Vagina (tissue), 2 donors: ENCODE data around the gene TRIM58. TPM values are rescaled to one million over a fixed set of nuclear protein-coding genes. Genes with fewer than 3 reads are reported as not detected.

ENCODE experiments used
- DNase-seq, 2 donors: peaks; one replicate each; pipeline ENCODE4 v3.0.0-alpha.2; 2017; ENCODE audit errors: extremely low spot score in 2 of 2
- H3K27ac ChIP-seq: fragments of 200-600 bp; sonication (generic); one replicate; pipeline ENCODE4 v1.5.1; 2019
- H3K27me3 ChIP-seq: fragments of 200-600 bp; sonication (generic); one replicate; pipeline ENCODE4 v1.5.1; 2019
- H3K36me3 ChIP-seq, 2 donors: fragments of 200-600 bp; sonication (generic); one replicate each; pipeline ENCODE4 v1.5.1; 2017 to 2019
- H3K4me1 ChIP-seq: fragments of 200-600 bp; sonication (generic); one replicate; pipeline ENCODE4 v1.5.1; 2019
- H3K4me3 ChIP-seq, 2 donors: fragments of 200-600 bp; sonication (generic); 1 replicate in 1 of 2; 2 replicates in 1 of 2; pipeline ENCODE4 v1.5.1; 2016 to 2019
- H3K9me3 ChIP-seq: fragments of 200-600 bp; sonication (generic); one replicate; pipeline ENCODE4 v1.5.1; 2019
- CTCF ChIP-seq, 3 experiments: fragments of 450-650 bp in 2 of 3; fragments of 200-600 bp in 1 of 3; sonication (generic) in 1 of 3; IDR thresholded peaks; one replicate each; pipeline ENCODE4 v1.5.1; 2017 to 2019; ENCODE audit warnings: antibody characterized with exemption in 3 of 3, mild to moderate bottlenecking in 2 of 3, moderate library complexity in 2 of 3
- POLR2A ChIP-seq, 2 donors: fragments of 450-650 bp; IDR thresholded peaks; one replicate each; pipeline ENCODE4 v1.6.1; 2017; ENCODE audit warnings: antibody characterized with exemption in 2 of 2, mild to moderate bottlenecking in 2 of 2, moderate library complexity in 2 of 2
- POLR2AphosphoS5 ChIP-seq, 2 donors: sonication (generic); formaldehyde crosslinking; IDR thresholded peaks; one replicate each; pipeline ENCODE4 v1.9.0; 2017; ENCODE audit warnings: antibody characterized with exemption in 2 of 2, mild to moderate bottlenecking in 2 of 2, low read depth in 1 of 2; ENCODE audit not compliant: insufficient read depth in 1 of 2
- intact Hi-C: fragments of 100-400 bp; cut with DNase I; formaldehyde crosslinking; loops from one replicate; pipeline ENCODE4 v1.15.1; 2023
- total RNA-seq: library from RNA; depleted of rRNA; stranded (reverse); fragments of >200 nt; gene quantifications from one replicate; pipeline ENCODE4 v1.2.3, GENCODE V29; 2016

The TRIM58 gene
- total RNA-seq, 1 donor from 2014 or later: 4.7 TPM

- intact Hi-C loops: no loop called here
- H3K36me3 ChIP-seq: no peaks in the 10 kb centered on the region
- H3K4me3 ChIP-seq: no peak overlapping the region
- H3K4me1 ChIP-seq: no peaks in the 10 kb centered on the region
- H3K9me3 ChIP-seq: no peaks in the 10 kb centered on the region
- no peak overlapping the region for H3K27ac ChIP-seq
- TF ChIP-seq POLR2AphosphoS5 (IDR thresholded peaks at IDR 0.05; ENCODE audit: insufficient read depth in 1 of 2, low read depth in 1 of 2) (no peak), POLR2A (IDR thresholded peaks at IDR 0.05) (no peak), CTCF (IDR thresholded peaks at IDR 0.05) (no peak)
- no peak for DNase-seq
- no peaks in the 10 kb centered on the region for H3K27me3 ChIP-seq
Measured at GRCh38 chr1:247843411-247843810, 13.6 kb upstream of the TRIM58 start.

DNA sequence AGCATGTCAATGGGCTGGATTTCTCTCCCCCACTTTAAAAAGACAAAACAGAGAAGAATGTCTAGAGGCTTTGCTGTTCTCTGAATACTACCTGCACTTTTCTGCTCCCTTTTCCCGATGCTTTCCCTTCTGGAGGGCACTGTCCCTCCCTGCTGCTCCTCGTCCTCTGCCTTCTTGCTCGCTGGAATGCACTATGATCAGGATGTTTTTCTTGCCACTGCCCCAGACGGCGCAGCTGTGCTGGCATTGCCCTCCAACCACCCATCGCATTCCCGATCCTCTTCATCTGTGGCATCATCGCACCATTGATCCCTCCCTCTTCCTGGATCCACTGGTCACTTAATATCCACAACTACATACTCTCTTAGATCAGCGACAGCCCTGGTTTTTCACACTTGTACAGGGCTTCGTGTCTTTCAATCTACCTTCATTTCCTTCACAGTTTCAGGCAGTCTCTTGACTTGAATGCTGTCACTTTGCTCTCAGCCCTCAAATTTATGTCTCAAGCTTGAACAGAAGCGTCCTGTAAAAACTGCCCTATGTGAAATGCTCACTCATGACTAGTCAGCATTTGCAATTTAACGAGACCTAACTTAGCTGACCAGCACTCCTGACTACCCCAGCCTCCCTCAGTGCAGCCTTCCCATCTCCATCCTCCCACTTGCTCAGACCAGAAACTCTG, 11.8 kb upstream of the TRIM58 start:
- no peaks in the 10 kb centered on the region for H3K4me1 ChIP-seq
- H3K4me3 ChIP-seq: no peak overlapping the region
- no peak overlapping the region for H3K27ac ChIP-seq
- no peaks in the 10 kb centered on the region for H3K27me3 ChIP-seq
- DNase-seq: no peak
- TF ChIP-seq CTCF (IDR thresholded peaks at IDR 0.05) (no peak), POLR2AphosphoS5 (IDR thresholded peaks at IDR 0.05; ENCODE audit: insufficient read depth in 1 of 2, low read depth in 1 of 2) (no peak), POLR2A (IDR thresholded peaks at IDR 0.05) (no peak)
- no peaks in the 10 kb centered on the region for H3K9me3 ChIP-seq
- intact Hi-C loops: no loop called here
- H3K36me3 ChIP-seq: no peaks in the 10 kb centered on the region

DNA sequence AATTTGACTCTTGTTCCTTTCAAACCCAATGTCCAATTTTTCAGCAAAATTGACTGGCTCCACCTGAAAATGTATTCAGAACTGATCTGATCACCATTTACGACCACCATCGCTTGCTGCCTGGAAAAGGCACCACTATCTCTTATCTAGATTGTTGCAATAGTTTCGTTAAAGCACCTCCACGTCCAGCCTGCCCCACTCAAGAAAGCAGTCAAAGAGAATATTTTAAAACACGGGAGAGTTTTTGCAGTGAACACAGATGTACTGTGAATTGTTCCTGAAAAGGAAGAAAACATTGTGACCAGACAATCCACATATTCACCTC, 11.3 kb upstream of the TRIM58 start:
- intact Hi-C loops: no loop called here
- no peak for TF ChIP-seq POLR2AphosphoS5 (IDR thresholded peaks at IDR 0.05; ENCODE audit: insufficient read depth in 1 of 2, low read depth in 1 of 2)
- TF ChIP-seq CTCF (IDR thresholded peaks at IDR 0.05): no peak
- no peak for TF ChIP-seq POLR2A (IDR thresholded peaks at IDR 0.05)
- DNase-seq: no peak
- Histone ChIP-seq H3K9me3 (no peaks in the 10 kb centered on the region), H3K4me1 (no peaks in the 10 kb centered on the region), H3K27me3 (no peaks in the 10 kb centered on the region), H3K36me3 (no peaks in the 10 kb centered on the region), H3K27ac (no peak overlapping the region), H3K4me3 (no peak overlapping the region)

GRCh38 chr1:247848346-247848745, 8.6 kb upstream of the TRIM58 start:
- intact Hi-C loops: no loop called here
- Histone ChIP-seq H3K27ac (no peak overlapping the region), H3K4me3 (no peak overlapping the region), H3K36me3 (no peaks in the 10 kb centered on the region), H3K9me3 (no peaks in the 10 kb centered on the region), H3K27me3 (no peaks in the 10 kb centered on the region), H3K4me1 (no peaks in the 10 kb centered on the region)
- DNase-seq: no peak
- no peak for TF ChIP-seq POLR2AphosphoS5 (IDR thresholded peaks at IDR 0.05; ENCODE audit: insufficient read depth in 1 of 2, low read depth in 1 of 2)
- no peak for TF ChIP-seq CTCF (IDR thresholded peaks at IDR 0.05)
- no peak for TF ChIP-seq POLR2A (IDR thresholded peaks at IDR 0.05)

DNA sequence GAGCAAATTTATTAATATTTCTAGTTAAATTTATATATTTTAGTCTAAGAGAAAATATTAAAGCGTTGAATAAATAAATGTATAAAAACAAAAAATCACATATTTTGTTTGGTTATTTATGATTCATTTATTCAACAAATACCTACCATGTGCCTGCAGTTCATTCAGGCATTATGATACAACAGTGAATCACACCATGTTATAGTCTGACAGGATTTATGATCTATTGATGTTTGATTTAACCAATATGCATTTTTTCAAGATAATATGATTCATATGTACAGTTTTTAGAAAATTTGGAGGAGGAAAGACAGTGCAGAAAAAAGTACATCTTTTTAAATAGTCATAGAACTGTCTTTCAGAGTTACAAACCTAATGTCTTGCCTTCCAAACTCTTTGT, 7.4 kb upstream of the TRIM58 start:
- no peaks in the 10 kb centered on the region for H3K27me3 ChIP-seq
- intact Hi-C loops: no loop called here
- DNase-seq: no peak
- no peak overlapping the region for H3K4me3 ChIP-seq
- no peak overlapping the region for H3K27ac ChIP-seq
- no peaks in the 10 kb centered on the region for H3K4me1 ChIP-seq
- TF ChIP-seq CTCF (IDR thresholded peaks at IDR 0.05): no peak
- TF ChIP-seq POLR2A (IDR thresholded peaks at IDR 0.05): no peak
- no peak for TF ChIP-seq POLR2AphosphoS5 (IDR thresholded peaks at IDR 0.05; ENCODE audit: insufficient read depth in 1 of 2, low read depth in 1 of 2)
- H3K9me3 ChIP-seq: no peaks in the 10 kb centered on the region
- H3K36me3 ChIP-seq: no peaks in the 10 kb centered on the region
